Fibroblast of the aortic adventitia (primary cell): ENCODE data around the gene LYPLAL1. TPM values are rescaled to one million over a fixed set of nuclear protein-coding genes. Genes with fewer than 3 reads are reported as not detected.

ENCODE experiments used
- DNase-seq: peaks from one replicate; pipeline ENCODE4 v3.0.0-alpha.2; 2010; ENCODE audit warnings: low read depth
- H3K4me3 ChIP-seq: 2 replicates; pipeline ENCODE4 v1.5.1; 2011; ENCODE audit warnings: low read depth, mild to moderate bottlenecking, control low read depth, low read length, moderate library complexity
- CTCF ChIP-seq: IDR thresholded peaks from 2 replicates; pipeline ENCODE4 v1.5.1; 2011; ENCODE audit warnings: mild to moderate bottlenecking, low read length, control low read depth, inconsistent platforms; ENCODE audit not compliant: insufficient read depth
- total RNA-seq: library from RNA; depleted of rRNA; stranded (reverse); fragments of >200 nt; gene quantifications from 2 replicates; pipeline ENCODE4 v1.2.3, GENCODE V29; 2012; ENCODE audit warnings: low replicate concordance

The LYPLAL1 gene
- total RNA-seq, 1 donor: 40.6 TPM

- no peak overlapping the region for H3K4me3 ChIP-seq
- no peak for TF ChIP-seq CTCF
- DNase-seq: no peak
Observed at GRCh38 chr1:219149009-219149577, 24.6 kb upstream of the LYPLAL1 start.

DNA sequence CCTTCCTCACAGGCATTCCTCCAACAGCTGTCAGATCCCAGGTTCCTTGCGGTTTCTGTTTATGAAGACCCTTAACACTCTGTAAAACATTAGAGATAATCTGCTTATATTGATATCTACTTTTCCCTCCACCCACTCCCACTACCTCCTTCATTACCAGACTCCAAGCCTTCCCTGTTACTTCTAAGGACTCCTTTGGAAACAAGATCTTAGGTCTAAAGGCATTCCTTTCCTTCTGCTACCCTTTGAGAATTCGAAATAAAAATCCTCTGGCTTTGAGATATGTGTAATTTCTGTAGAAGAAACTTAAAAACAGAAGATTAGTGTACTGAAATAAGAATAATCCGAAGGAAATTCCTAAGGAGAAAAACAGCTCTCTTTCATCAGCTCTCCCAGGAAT is 23.7 kb upstream of the LYPLAL1 start:
- TF ChIP-seq CTCF: no peak
- DNase-seq: peak; percentile 33
- H3K4me3 ChIP-seq: no peak overlapping the region

- TF ChIP-seq CTCF: no peak
- DNase-seq: no peak
- H3K4me3 ChIP-seq: no peak overlapping the region
Observed at GRCh38 chr1:219150913-219151312, 22.8 kb upstream of the LYPLAL1 start.

GRCh38 chr1:219151467-219151866 is 22.2 kb upstream of the LYPLAL1 start:
- TF ChIP-seq CTCF: peak; percentile 0
- H3K4me3 ChIP-seq: no peak overlapping the region
- DNase-seq: no peak

GRCh38 chr1:219152751-219153150 is 20.9 kb upstream of the LYPLAL1 start:
- no peak for TF ChIP-seq CTCF
- DNase-seq: no peak
- H3K4me3 ChIP-seq: no peak overlapping the region

- no peak for DNase-seq
- H3K4me3 ChIP-seq: no peak overlapping the region
- no peak for TF ChIP-seq CTCF
Observed at GRCh38 chr1:219153723-219154122, 20.0 kb upstream of the LYPLAL1 start.

GRCh38 chr1:219155135-219155534 is 18.5 kb upstream of the LYPLAL1 start:
- DNase-seq: peak; percentile 45
- TF ChIP-seq CTCF: no peak
- H3K4me3 ChIP-seq: no peak overlapping the region
